Stomach (tissue), 9 donors: ENCODE data around the gene PRDM8. TPM values are rescaled to one million over a fixed set of nuclear protein-coding genes. Genes with fewer than 3 reads are reported as not detected.
A peak's percentile ranks its signal among the peaks of the same experiment; 100 is the strongest.

Experiments used
- DNase-seq, 2 donors: peaks; one replicate each; pipeline versions ENCODE4 v3.0.0 to v3.0.0-alpha.2; 2013 to 2019
- H3K27ac ChIP-seq, 5 donors: fragments of 200-600 bp in 4 of 5; sonication (generic) in 4 of 5; one replicate each; pipeline ENCODE4 v1.5.1; 2013 to 2019; ENCODE audit warnings: mild to moderate bottlenecking in 1 of 5, moderate library complexity in 1 of 5
- H3K27me3 ChIP-seq, 3 donors: fragments of 200-600 bp; sonication (generic); one replicate each; pipeline ENCODE4 v1.5.1; 2017 to 2019; ENCODE audit warnings: mixed run types in 1 of 3
- H3K36me3 ChIP-seq, 4 donors: fragments of 200-600 bp; sonication (generic); 1 replicate in 3 of 4; 2 replicates in 1 of 4; pipeline ENCODE4 v1.5.1; 2016 to 2019
- H3K4me1 ChIP-seq, 4 donors: fragments of 200-600 bp; sonication (generic); one replicate each; pipeline ENCODE4 v1.5.1; 2016 to 2019
- H3K4me3 ChIP-seq, 4 donors: fragments of 200-600 bp; sonication (generic) in 3 of 4; one replicate each; pipeline ENCODE4 v1.5.1; 2016 to 2019; ENCODE audit warnings: mild to moderate bottlenecking in 1 of 4
- H3K9me3 ChIP-seq, 4 donors: fragments of 200-600 bp; sonication (generic); one replicate each; pipeline ENCODE4 v1.5.1; 2016 to 2019
- EP300 ChIP-seq: sonication (generic); formaldehyde crosslinking; IDR thresholded peaks from one replicate; pipeline ENCODE4 v1.6.1; 2017; ENCODE audit warnings: antibody characterized with exemption
- POLR2A ChIP-seq, 4 donors: fragments of 450-650 bp; IDR thresholded peaks; one replicate each; pipeline ENCODE4 v1.6.1; 2016; ENCODE audit warnings: antibody characterized with exemption in 4 of 4, control low read depth in 2 of 4, mild to moderate bottlenecking in 1 of 4, moderate library complexity in 1 of 4
- POLR2AphosphoS5 ChIP-seq, 3 donors: sonication (generic); formaldehyde crosslinking; IDR thresholded peaks; one replicate each; pipeline ENCODE4 v1.6.1; 2016; ENCODE audit warnings: antibody characterized with exemption in 3 of 3
- WGBS, 5 donors: extraction: QIAGEN DNeasy Blood & Tissue Kit in 3 of 5; methylation state at CpG; one replicate each; pipeline versions ENCODE4 v1.1.5 to v1.1.7; 2013 to 2018; 5-methylcytosine and 5-hydroxymethylcytosine counted together
- intact Hi-C: fragments of 100-400 bp; cut with DNase I; formaldehyde crosslinking; loops from one replicate; pipeline ENCODE4 v1.15.1; 2023; ENCODE audit warnings: low total_unique reads
- polyA plus RNA-seq, 3 donors: library from polyadenylated mRNA; stranded (reverse); fragments of 200-250 nt; gene quantifications; one replicate each; pipeline ENCODE4 v1.2.3, GENCODE V29; 2013
- total RNA-seq, 5 donors: library from RNA; depleted of rRNA; stranded (reverse); fragments of >200 nt; gene quantifications; one replicate each; pipeline versions ENCODE4 v1.1.0 to v1.2.3, GENCODE V29; 2014 to 2016
- TF ChIP-seq, protein P1 (sequence below), 7 experiments: fragments of 450-650 bp in 4 of 7; fragments of 200-600 bp in 3 of 7; sonication (generic) in 3 of 7; IDR thresholded peaks; one replicate each; pipeline ENCODE4 v1.5.1; 2016 to 2019; ENCODE audit warnings: antibody characterized with exemption in 7 of 7, control low read depth in 2 of 7, mild to moderate bottlenecking in 1 of 7
- donor health status: healthy with polysubstance abuse.
- donor health status: Bipolar disorder and iron deficiency.
- donor health status: healthy.

Gene PRDM8
- total and polyA plus RNA-seq, 8 donors = 1.6 to 22.8 (median 2.9) TPM; not detected in 1

DNA sequence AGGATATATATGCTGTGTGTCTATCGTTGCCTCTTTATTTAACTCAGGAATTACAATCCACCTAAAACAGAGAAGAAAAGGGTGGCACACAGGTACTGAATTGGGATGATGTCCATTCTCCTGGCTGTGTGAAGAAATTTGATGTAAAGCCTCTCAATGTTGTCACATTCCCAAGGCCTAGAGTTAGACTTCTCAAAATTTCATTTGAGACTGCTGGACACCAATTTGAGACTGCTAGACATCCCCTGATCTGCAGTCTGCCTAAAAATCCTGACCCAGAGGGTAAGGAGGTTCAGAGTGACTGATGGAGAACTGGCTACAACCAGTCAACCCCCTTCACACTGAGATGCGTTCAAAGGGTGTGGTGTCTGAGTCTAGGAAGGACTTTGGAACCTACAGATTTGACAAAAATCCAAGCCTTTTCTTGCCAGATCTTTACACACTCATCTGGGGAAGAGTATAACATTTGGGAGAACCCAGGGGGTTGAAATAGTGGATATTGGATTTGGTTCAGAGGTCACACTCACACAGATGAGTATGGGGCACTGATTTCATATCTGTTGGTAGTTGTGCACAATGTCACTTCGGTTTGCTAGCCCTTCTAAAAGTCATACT is 4.9 kb upstream of the PRDM8 start:
- peaks cover 0 to 14% (median 0%) of the 10 kb centered on the region in 4 donors for H3K36me3 ChIP-seq
- no peaks in the 10 kb centered on the region for H3K9me3 ChIP-seq
- H3K4me1 ChIP-seq = peaks cover 0 to 31% (median 15%) of the 10 kb centered on the region in 4 donors
- no peak overlapping the region for H3K27ac ChIP-seq
- TF ChIP-seq, protein P1, sequence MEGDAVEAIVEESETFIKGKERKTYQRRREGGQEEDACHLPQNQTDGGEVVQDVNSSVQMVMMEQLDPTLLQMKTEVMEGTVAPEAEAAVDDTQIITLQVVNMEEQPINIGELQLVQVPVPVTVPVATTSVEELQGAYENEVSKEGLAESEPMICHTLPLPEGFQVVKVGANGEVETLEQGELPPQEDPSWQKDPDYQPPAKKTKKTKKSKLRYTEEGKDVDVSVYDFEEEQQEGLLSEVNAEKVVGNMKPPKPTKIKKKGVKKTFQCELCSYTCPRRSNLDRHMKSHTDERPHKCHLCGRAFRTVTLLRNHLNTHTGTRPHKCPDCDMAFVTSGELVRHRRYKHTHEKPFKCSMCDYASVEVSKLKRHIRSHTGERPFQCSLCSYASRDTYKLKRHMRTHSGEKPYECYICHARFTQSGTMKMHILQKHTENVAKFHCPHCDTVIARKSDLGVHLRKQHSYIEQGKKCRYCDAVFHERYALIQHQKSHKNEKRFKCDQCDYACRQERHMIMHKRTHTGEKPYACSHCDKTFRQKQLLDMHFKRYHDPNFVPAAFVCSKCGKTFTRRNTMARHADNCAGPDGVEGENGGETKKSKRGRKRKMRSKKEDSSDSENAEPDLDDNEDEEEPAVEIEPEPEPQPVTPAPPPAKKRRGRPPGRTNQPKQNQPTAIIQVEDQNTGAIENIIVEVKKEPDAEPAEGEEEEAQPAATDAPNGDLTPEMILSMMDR (IDR thresholded peaks at IDR 0.05) = no peak
- TF ChIP-seq POLR2A (IDR thresholded peaks at IDR 0.05) (no peak), POLR2AphosphoS5 (IDR thresholded peaks at IDR 0.05) (no peak), EP300 (no peak)
- H3K4me3 ChIP-seq = no peak overlapping the region
- peaks cover 0 to 87% (median 48%) of the 10 kb centered on the region in 3 donors for H3K27me3 ChIP-seq
- no peak for DNase-seq
- WGBS, 5 donors = 53 to 74% (median 68%) methylated on average over 3 of the region's 3 CpGs
- intact Hi-C loops = no loop called here

DNA sequence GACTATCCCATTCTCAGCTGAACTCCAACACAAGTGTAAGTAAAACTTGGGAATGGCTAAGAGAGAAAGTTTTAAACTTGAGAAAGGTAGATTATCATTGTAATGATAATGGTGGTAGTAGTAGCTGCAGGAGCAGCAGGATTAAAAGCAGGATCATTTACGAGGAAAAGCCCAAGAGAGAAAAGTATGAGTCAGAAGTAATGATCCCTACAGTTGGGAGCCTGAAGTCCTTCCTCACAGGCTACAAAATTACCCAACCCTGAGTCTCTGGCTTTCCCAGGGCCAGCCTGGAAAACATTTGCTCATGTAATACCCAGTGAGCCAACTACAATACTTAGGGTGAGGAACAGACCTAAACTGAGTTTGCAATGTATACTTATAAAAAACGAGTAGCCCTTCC is 4.4 kb upstream of the PRDM8 start:
- peaks cover 0 to 87% (median 47%) of the 10 kb centered on the region in 3 donors for H3K27me3 ChIP-seq
- TF ChIP-seq POLR2A (IDR thresholded peaks at IDR 0.05) = no peak
- no peak for TF ChIP-seq POLR2AphosphoS5 (IDR thresholded peaks at IDR 0.05)
- TF ChIP-seq EP300 = no peak
- TF ChIP-seq, protein P1 (IDR thresholded peaks at IDR 0.05) = no peak
- H3K4me3 ChIP-seq = no peak overlapping the region
- H3K27ac ChIP-seq = no peak overlapping the region
- no peaks in the 10 kb centered on the region for H3K9me3 ChIP-seq
- intact Hi-C loops = no loop called here
- 35 to 53% (median 38%) methylated on average over 2 of the region's 2 CpGs for WGBS, 5 donors
- DNase-seq = no peak
- H3K36me3 ChIP-seq = peaks cover 0 to 15% (median 0%) of the 10 kb centered on the region in 4 donors
- peaks cover 3 to 37% (median 21%) of the 10 kb centered on the region in 4 donors for H3K4me1 ChIP-seq

DNA sequence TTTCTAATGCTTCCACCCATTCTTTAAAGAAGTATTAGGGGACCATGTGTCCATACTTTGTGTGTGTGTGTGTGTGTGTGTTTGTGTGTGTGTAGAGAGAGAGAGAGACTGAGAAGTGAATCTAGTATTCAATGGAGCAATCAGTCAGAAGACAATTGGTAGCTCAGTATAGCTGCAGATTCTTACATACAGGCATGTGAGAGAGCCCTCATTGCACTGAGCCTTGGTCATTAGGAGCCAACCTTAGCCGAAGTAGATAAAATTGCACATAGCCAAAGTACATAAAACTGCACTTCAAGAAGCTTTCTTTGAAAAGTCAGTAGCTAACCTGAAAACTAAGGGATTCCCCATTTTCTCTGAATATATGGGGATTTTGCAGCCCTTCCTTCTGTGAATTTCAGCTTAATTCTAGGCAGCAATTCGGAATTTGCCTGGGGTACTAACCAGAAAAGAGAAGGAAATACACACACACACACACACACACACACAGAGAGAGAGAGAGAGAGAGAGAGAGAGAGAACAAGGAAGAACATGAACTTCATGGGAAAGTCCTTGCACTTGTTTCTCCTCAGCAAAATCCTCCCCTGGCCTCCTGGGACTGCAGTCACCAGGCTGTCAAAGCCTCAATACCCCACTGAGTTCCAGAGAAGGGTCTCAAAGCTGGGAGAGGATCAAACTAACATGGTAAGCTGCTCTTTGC is 1.7 kb upstream of the PRDM8 start:
- TF ChIP-seq POLR2AphosphoS5 (IDR thresholded peaks at IDR 0.05) (no peak), EP300 (no peak), POLR2A (IDR thresholded peaks at IDR 0.05) (no peak)
- TF ChIP-seq, protein P1 (IDR thresholded peaks at IDR 0.05) = no peak
- 38 to 76% (median 47%) methylated on average over 2 of the region's 2 CpGs for WGBS, 5 donors
- peaks cover 0 to 86% (median 33%) of the 10 kb centered on the region in 3 donors for H3K27me3 ChIP-seq
- no peak overlapping the region for H3K27ac ChIP-seq
- no peaks in the 10 kb centered on the region for H3K9me3 ChIP-seq
- intact Hi-C loops = no loop called here
- H3K4me1 ChIP-seq = peaks cover 6 to 27% (median 17%) of the 10 kb centered on the region in 4 donors
- H3K36me3 ChIP-seq = peaks cover 0 to 15% (median 0%) of the 10 kb centered on the region in 4 donors
- no peak overlapping the region for H3K4me3 ChIP-seq
- no peak for DNase-seq

DNA sequence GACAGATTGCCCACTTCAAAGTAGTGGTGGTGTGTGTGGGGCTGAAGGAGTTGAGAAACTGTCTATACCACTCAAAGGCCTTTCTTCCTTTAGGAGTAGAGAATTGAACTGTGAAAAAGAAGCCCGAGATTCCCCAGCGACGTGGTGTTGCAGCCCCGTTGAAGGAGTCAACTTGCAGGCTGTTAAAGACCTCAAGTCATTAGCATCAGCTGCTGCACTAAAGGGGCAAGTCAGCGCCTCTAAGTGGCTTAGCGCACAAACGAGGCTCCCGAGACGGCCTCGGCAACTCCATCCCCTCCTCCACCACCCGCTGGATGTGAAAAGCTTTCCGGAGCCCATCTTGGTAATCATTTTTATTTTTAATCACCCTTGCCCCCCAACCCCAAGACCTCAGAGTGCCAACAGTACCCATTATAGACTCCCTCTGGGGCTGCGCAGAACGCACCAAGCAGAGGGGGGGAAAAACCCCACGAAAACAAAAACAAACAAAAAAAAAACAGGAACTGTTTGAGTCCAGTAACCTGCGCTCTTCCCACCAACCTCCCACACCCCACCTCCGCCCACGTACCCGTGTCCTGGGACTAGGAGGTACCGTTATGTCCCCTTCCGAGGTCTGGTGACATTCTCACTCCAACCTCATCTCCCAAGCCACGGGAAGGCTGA is 913 bp upstream of the PRDM8 start:
- no peaks in the 10 kb centered on the region for H3K9me3 ChIP-seq
- no peak overlapping the region for H3K27ac ChIP-seq
- peaks cover 7 to 28% (median 18%) of the 10 kb centered on the region in 4 donors for H3K4me1 ChIP-seq
- peaks cover 0 to 15% (median 0%) of the 10 kb centered on the region in 4 donors for H3K36me3 ChIP-seq
- no peak for TF ChIP-seq POLR2A (IDR thresholded peaks at IDR 0.05)
- TF ChIP-seq POLR2AphosphoS5 (IDR thresholded peaks at IDR 0.05) = no peak
- TF ChIP-seq, protein P1 (IDR thresholded peaks at IDR 0.05) = no peak
- no peak for TF ChIP-seq EP300
- peaks cover 0 to 87% (median 31%) of the 10 kb centered on the region in 3 donors for H3K27me3 ChIP-seq
- intact Hi-C loops = no loop called here
- DNase-seq = no peak
- H3K4me3 ChIP-seq = peak overlapping the region in 3 of 4 donors; percentile 21 to 44 (median 33)
- 28 to 37% (median 33%) methylated on average over 22 of the region's 22 CpGs for WGBS, 5 donors
